Esophagus muscularis mucosa (tissue), 3 donors: Measurements from ENCODE around the gene CTRB1.
"Not testable (repeated sequence)": the region's sequence is repeated elsewhere in the genome, so short reads cannot be mapped to it uniquely, and the experiment has no call there.

Source experiments
- EP300 ChIP-seq: sonication (generic); formaldehyde crosslinking; IDR thresholded peaks from one replicate; pipeline ENCODE4 v1.6.1; 2017; ENCODE audit warnings: antibody characterized with exemption
- TF ChIP-seq, protein P1 (sequence below), 3 experiments: fragments of 200-600 bp in 2 of 3; fragments of 450-650 bp in 1 of 3; sonication (generic) in 2 of 3; IDR thresholded peaks; one replicate each; pipeline ENCODE4 v1.5.1; 2017 to 2019; ENCODE audit warnings: antibody characterized with exemption in 3 of 3, mild to moderate bottlenecking in 2 of 3, moderate library complexity in 1 of 3

DNA sequence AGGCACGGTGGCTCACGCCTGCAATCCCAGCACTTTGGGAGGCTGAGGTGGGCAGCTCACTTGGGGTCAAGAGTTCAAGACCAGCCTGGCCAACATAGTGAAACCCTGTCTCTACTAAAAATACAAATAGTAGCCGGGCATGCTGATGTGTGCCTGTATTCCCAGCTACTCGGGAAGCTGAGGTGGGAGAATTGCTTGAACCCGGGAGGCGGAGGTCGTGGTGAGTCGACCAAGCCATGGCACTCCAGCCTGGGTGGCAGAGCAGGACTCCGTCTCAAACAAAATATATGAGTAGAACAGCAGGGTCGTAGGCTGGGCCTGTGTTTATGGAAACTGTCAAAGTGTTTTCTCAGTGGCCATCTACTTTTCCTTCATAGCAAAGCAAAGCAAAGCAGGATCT lies 7.5 kb upstream of the CTRB1 start:
- TF ChIP-seq, protein P1, sequence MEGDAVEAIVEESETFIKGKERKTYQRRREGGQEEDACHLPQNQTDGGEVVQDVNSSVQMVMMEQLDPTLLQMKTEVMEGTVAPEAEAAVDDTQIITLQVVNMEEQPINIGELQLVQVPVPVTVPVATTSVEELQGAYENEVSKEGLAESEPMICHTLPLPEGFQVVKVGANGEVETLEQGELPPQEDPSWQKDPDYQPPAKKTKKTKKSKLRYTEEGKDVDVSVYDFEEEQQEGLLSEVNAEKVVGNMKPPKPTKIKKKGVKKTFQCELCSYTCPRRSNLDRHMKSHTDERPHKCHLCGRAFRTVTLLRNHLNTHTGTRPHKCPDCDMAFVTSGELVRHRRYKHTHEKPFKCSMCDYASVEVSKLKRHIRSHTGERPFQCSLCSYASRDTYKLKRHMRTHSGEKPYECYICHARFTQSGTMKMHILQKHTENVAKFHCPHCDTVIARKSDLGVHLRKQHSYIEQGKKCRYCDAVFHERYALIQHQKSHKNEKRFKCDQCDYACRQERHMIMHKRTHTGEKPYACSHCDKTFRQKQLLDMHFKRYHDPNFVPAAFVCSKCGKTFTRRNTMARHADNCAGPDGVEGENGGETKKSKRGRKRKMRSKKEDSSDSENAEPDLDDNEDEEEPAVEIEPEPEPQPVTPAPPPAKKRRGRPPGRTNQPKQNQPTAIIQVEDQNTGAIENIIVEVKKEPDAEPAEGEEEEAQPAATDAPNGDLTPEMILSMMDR (IDR thresholded peaks at IDR 0.05): not testable (repeated sequence)
- TF ChIP-seq EP300: not testable (repeated sequence)
